Neural progenitor cell (in vitro differentiated cells): Measurements from ENCODE around the gene PSMB7.

Source experiments
- EZH2 ChIP-seq: fragments of 200-600 bp; sonication (generic); IDR thresholded peaks from 2 replicates; pipeline ENCODE4 v1.6.1; 2017; ENCODE audit warnings: antibody characterized with exemption, mild to moderate bottlenecking, moderate library complexity
- TF ChIP-seq, protein P1 (sequence below): fragments of 200-600 bp; sonication (generic); IDR thresholded peaks from 2 replicates; pipeline ENCODE4 v1.5.1; 2017; ENCODE audit warnings: antibody characterized with exemption, mild to moderate bottlenecking

DNA sequence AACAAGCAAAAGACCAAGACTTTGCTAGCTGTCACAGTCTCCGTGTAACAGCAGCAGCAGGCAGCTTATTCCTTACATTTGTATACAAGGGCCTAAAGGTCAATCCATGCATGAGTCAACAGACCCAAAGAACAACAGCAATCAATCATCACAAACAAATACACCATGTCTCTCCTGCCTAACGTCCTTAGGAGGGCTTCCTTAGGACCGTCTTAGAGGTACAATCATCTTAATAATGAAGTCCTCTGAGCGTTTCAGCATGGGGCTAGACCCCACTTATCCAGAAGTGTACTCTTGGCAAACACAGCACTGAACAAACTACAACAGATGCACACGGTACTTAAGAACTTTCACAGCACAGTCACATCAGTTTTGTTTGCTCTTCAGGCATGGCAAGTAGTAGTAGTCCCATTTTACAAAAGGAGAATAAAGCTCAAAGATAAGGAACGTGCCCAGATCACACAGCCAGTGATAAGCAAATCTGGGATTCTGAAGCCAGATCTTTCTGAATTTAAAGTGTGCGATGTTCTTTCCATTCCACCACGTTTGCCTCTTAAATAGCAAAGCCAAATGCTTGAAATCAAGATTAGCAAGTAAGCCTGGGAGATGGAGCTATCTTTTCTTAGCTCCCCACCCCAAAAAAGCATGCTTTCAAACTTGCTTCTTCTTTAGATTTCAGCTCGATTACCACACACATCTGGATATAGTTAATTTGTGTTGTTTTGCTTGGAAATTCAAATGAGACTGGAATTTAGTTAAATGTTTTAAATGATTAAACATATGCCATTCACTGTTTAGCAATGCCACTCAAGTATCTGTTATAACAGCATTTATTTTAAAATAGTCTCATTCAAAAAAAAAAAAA, 24.2 kb downstream of the PSMB7 start:
- TF ChIP-seq, protein P1, sequence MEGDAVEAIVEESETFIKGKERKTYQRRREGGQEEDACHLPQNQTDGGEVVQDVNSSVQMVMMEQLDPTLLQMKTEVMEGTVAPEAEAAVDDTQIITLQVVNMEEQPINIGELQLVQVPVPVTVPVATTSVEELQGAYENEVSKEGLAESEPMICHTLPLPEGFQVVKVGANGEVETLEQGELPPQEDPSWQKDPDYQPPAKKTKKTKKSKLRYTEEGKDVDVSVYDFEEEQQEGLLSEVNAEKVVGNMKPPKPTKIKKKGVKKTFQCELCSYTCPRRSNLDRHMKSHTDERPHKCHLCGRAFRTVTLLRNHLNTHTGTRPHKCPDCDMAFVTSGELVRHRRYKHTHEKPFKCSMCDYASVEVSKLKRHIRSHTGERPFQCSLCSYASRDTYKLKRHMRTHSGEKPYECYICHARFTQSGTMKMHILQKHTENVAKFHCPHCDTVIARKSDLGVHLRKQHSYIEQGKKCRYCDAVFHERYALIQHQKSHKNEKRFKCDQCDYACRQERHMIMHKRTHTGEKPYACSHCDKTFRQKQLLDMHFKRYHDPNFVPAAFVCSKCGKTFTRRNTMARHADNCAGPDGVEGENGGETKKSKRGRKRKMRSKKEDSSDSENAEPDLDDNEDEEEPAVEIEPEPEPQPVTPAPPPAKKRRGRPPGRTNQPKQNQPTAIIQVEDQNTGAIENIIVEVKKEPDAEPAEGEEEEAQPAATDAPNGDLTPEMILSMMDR = no peak
- TF ChIP-seq EZH2 = no peak
